Glomerular visceral epithelial cell (primary cell): Measurements from ENCODE around the gene IFFO2.
A peak's percentile ranks its signal among the peaks of the same experiment; 100 is the strongest.

ENCODE experiments used
- DNase-seq: peaks from one replicate; pipeline ENCODE4 v3.0.0-alpha.2; 2016; ENCODE audit errors: extremely low spot score

The IFFO2 gene

GRCh38 chr1:18950401-18951026, 6.0 kb downstream of the IFFO2 start:
- DNase-seq, result no peak

- DNase-seq, result peak; percentile 70
Measured at GRCh38 chr1:18949686-18950400, 6.6 kb downstream of the IFFO2 start.

- peak; percentile 51 for DNase-seq
Measured at GRCh38 chr1:18948913-18949685, 7.4 kb downstream of the IFFO2 start.

- DNase-seq, result peak; percentile 94
Measured at GRCh38 chr1:18948048-18948912, 8.2 kb downstream of the IFFO2 start.

GRCh38 chr1:18947570-18947969, 8.9 kb downstream of the IFFO2 start:
- no peak for DNase-seq

- DNase-seq, result no peak
Measured at GRCh38 chr1:18946550-18947381, 9.7 kb downstream of the IFFO2 start.

GRCh38 chr1:18945401-18945849, 11.1 kb downstream of the IFFO2 start:
- no peak for DNase-seq

GRCh38 chr1:18944810-18945209, 11.7 kb downstream of the IFFO2 start:
- no peak for DNase-seq

- no peak for DNase-seq
Measured at GRCh38 chr1:18943914-18944572, 12.4 kb downstream of the IFFO2 start.

- DNase-seq, result no peak
Measured at GRCh38 chr1:18943162-18943561, 13.3 kb downstream of the IFFO2 start.

- DNase-seq, result no peak
Measured at GRCh38 chr1:18942340-18942739, 14.1 kb downstream of the IFFO2 start.

GRCh38 chr1:18941221-18942141, 15.0 kb downstream of the IFFO2 start:
- DNase-seq, result no peak

GRCh38 chr1:18940303-18941020, 16.0 kb downstream of the IFFO2 start:
- no peak for DNase-seq

GRCh38 chr1:18939398-18940302, 16.8 kb downstream of the IFFO2 start:
- no peak for DNase-seq

- no peak for DNase-seq
Measured at GRCh38 chr1:18938707-18939070, 17.8 kb downstream of the IFFO2 start.

GRCh38 chr1:18938008-18938706, 18.3 kb downstream of the IFFO2 start:
- DNase-seq, result peak; percentile 82

- no peak for DNase-seq
Measured at GRCh38 chr1:18937539-18937938, 18.9 kb downstream of the IFFO2 start.
